Bladder microvascular endothelial cell (primary cell): ENCODE data around the gene MBNL3. TPM values are rescaled to one million over a fixed set of nuclear protein-coding genes. Genes with fewer than 3 reads are reported as not detected.

Experiments
- total RNA-seq: library from RNA; depleted of rRNA; stranded (reverse); fragments of >200 nt; gene quantifications from 2 replicates; pipeline ENCODE4 v1.2.3, GENCODE V29; 2014

MBNL3 gene
- total RNA-seq: 0.69 and 1.3 TPM in 2 replicates

GRCh38 chrX:132488819-132489577, at the start of gene MBNL3:
Gene MBNL3, minus strand, starts transcription at chrX:132489038. Its CDS starts 49,427 bp downstream, at chrX:132439611.

